ENCODE results near the gene NT5DC2.

NT5DC2 gene

GRCh38 chr3:52524258-52524751, 9.4 kb downstream of the NT5DC2 start:
- no peak for DNase-seq

- DNase-seq: no peak
Observed at GRCh38 chr3:52523386-52524257, 10.0 kb downstream of the NT5DC2 start.

DNA sequence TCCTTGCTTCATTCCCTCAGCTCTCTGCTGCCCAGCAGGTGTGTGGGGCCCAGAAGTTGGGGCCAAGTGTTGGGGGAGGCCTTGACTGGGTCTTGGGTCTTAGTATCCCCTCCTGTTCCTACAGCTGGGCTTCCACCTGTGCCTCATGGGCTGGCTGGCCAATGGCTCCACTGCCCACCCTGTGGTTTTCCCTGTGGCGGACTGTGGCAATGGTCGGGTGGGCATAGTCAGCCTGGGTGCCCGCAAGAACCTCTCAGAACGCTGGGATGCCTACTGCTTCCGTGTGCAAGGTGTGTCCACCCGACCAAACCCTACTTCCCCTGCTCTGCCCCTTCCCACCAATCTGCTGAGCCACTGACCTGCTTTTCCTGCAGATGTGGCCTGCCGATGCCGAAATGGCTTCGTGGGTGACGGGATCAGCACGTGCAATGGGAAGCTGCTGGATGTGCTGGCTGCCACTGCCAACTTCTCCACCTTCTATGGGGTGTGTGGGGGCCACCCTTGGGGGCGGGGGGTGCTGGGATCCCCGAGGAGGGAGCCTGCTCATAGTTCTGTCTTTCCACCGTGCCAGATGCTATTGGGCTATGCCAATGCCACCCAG, 10.9 kb downstream of the NT5DC2 start:
- DNase-seq: no peak

DNA sequence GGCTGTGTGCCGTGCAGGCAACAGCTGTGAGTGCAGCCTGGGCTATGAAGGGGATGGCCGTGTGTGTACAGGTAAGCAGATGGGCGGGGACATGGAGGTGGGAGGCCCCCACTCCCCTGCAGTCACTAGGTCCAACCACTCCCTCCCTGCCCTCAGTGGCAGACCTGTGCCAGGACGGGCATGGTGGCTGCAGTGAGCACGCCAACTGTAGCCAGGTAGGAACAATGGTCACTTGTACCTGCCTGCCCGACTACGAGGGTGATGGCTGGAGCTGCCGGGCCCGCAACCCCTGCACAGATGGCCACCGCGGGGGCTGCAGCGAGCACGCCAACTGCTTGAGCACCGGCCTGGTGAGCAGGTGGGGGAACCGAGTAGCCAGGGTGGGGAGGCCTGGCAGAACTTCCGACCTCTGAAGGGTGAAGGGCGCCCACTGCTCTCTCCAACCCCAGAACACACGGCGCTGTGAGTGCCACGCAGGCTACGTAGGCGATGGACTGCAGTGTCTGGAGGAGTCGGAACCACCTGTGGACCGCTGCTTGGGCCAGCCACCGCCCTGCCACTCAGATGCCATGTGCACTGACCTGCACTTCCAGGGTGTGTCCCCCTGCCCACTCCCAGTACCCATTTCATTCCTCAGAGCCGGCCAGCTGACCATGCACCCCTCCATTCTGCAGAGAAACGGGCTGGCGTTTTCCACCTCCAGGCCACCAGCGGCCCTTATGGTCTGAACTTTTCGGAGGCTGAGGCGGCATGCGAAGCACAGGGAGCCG, 11.6 kb downstream of the NT5DC2 start:
- DNase-seq: no peak

DNA sequence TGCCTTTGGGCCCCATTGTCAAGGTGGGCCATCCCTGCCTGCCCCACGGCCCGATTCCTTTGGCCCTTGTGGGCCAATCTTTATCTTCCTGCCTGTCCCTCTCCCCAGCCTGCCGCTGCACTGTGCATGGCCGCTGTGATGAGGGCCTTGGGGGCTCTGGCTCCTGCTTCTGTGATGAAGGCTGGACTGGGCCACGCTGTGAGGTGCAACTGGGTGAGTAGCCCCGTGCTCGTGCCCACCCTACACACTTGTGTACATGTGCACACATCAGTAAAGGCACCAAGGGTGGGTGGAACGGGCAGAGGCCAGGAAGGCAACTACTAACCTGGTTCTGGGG, 12.2 kb downstream of the NT5DC2 start:
- no peak for DNase-seq

DNA sequence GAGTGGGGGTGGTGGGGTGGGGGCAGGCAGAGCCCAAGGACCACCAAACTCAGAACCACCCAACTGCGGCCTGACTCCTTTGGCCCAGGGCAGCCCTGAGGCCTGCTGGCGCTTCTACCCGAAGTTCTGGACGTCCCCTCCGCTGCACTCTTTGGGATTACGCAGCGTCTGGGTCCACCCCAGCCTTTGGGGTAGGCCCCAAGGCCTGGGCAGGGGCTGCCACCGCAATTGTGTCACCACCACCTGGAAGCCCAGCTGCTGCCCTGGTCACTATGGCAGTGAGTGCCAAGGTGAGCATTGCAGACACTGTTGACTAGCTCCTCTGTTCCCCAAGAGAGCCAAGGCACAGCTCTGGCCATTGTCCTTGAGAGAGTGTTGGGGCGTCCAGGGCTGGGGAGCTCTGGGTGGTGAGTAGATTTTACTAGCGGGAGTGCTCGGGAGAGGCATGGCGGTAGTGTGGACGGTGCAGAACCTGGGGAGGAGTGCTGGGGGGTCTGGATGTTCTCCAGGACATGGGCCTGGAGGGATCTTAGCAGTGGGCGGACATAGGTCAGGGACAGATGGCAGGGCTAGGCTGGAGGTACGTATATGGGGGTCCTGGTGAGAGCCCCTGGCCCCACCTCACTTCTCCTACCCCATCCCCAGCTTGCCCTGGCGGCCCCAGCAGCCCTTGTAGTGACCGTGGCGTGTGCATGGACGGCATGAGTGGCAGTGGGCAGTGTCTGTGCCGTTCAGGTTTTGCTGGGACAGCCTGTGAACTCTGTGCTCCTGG, 12.8 kb downstream of the NT5DC2 start:
- no peak for DNase-seq

DNA sequence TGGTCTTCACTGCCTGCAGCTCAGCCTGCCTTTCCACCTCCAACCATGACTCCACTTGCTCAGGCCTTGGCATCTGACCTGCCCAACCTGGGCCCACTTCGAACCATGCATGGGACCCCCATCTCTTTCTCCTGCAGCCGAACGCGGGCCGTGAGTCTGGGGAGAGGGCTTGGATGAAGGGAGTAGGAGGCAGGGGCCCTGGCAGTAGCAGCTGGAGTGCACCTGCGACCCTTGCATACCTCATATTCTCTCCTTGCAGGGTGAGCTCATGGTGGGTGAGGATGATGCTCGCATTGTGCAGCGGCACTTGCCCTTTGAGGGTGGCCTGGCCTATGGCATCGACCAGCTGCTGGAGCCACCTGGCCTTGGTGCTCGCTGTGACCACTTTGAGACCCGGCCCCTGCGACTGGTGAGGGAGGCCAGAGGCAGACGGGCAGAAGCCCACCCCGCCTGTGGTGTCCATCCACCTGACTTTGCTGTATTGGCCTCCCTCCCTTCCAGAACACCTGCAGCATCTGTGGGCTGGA, 13.5 kb downstream of the NT5DC2 start:
- DNase-seq: no peak

- DNase-seq: no peak
Observed at GRCh38 chr3:52519445-52520140, 14.1 kb downstream of the NT5DC2 start.

DNA sequence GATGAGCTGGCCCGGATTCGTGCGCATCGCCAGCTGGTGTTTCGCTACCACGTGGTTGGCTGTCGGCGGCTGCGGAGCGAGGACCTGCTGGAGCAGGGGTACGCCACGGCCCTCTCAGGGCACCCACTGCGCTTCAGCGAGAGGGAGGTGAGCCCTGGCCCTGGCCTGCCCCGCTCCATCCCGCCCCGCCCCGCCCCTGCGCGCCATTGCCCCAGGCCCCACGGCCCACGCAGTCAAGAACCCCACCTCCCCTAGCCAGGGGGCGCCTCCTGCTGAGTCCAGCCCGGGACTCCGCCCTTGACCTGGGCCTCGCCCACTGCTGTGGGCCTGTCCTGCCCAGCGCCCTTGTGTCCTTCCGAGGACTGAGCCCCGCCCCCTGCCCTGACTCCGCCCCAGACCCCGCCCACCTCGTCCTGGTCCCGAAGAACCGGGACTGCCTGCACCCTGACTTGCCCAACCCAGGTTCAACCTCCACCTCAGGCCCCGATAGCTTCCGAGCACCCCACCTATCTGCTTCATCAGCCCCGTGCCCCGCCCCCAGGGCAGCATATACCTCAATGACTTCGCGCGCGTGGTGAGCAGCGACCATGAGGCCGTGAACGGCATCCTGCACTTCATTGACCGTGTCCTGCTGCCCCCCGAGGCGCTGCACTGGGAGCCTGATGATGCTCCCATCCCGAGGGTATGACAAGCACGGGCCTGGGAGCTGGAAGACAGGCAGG, 14.8 kb downstream of the NT5DC2 start:
- no peak for DNase-seq

DNA sequence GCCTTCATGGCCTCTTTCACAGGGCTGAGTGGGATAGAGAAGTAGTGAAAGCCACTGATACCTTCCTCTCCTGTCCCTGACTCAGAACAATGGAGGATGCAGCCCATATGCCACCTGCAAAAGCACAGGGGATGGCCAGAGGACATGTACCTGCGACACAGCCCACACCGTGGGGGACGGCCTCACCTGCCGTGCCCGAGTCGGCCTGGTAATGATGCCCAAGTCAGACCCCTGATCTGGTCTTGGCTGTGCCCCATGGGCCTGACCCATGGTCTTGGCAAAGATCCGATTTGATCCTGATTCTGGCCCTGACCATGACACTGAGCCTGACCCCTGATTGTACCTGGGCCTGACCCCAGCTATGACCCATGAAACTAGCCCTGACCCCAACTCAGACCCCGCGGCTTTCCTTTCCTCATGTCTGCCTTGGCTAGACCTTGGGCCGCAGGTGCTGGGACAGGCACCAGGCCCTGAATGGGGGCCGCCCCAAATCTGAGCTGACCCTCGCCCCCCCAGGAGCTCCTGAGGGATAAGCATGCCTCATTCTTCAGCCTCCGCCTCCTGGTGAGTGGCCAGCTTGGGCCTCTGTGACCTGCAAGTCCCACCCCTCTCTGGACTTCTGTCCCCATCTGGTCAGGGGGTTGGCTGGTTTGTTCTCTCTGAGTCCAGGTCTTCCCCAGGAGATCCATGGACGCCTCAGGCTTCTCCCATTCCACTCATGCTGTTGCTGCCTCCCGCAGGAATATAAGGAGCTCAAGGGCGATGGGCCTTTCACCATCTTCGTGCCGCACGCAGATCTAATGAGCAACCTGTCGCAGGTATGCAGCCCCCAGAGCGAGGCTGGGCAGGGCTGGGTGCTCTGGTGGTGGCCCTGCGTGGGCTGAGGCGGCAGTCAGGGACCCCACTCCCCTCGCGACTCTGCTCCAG, 15.6 kb downstream of the NT5DC2 start:
- no peak for DNase-seq

DNA sequence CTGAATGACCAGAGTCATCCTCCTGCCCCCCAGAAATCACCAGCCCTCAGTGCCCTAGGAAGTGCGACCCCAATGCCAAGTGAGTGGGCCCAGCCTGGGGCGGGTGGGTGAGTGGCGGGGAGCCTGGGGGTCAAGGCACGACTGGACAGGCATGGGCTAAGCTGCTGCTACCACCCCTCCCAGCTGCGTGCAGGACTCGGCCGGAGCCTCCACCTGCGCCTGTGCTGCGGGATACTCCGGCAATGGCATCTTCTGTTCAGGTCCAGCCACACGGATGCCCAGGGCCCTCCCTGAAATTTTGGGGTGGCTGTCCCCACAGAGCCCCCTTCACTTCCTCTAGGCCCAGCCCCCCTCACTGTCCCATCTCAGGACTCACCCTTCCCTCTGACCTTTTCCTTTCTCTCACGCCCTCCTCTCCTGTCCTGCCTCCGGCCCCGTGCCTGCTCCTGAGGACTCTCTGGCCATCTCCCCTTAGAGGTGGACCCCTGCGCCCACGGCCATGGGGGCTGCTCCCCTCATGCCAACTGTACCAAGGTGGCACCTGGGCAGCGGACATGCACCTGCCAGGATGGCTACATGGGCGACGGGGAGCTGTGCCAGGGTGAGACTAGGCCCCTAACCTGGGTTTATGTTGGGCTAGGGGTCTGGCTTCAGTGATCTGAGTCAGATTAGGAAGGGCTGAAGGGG, 17.0 kb downstream of the NT5DC2 start:
- DNase-seq: no peak

GRCh38 chr3:52515192-52515591, 18.5 kb downstream of the NT5DC2 start:
- DNase-seq: no peak

GRCh38 chr3:52514576-52514975, 19.1 kb downstream of the NT5DC2 start:
- DNase-seq: no peak

DNA sequence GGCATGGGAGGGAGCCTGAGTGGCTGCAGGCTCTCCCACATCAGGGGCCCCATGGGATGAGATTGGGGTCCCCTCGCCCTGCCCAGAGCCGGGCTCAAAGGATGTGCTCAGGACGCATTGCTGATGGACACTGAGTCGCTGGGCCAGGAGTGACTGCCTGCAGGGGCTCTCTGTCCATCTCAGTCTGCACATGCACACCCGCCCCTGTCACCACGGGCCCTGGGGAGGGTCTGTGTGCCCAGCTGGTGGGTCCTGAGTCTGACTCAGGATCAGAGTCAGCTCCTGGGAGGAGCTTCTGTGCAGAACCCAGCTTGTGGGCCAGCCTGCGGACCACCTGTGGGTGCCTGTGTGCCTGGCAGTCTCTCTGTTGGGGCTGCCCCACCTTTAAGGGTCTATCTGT, 20.4 kb downstream of the NT5DC2 start:
- DNase-seq: no peak

DNA sequence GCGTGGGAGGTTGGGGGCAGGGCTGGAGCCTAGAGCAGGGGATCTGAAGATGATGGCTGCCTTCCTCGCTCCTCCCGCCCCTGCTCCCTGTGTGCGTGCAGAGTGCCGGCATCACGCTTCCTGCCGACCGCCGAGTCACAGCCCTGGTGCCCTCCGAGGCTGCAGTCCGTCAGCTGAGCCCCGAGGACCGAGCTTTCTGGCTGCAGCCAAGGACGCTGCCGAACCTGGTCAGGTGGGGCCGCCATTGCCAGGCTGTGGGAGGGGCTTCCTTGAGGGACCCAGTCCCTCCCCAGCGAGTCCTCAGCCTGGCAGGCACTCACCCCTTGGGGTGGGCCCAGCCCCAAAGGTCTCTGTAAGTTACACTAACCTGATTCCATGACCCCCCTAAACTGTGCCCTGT, 20.9 kb downstream of the NT5DC2 start:
- no peak for DNase-seq

- no peak for DNase-seq
Observed at GRCh38 chr3:52512105-52512504, 21.6 kb downstream of the NT5DC2 start.

- no peak for DNase-seq
Observed at GRCh38 chr3:52511509-52511908, 22.1 kb downstream of the NT5DC2 start.

DNA sequence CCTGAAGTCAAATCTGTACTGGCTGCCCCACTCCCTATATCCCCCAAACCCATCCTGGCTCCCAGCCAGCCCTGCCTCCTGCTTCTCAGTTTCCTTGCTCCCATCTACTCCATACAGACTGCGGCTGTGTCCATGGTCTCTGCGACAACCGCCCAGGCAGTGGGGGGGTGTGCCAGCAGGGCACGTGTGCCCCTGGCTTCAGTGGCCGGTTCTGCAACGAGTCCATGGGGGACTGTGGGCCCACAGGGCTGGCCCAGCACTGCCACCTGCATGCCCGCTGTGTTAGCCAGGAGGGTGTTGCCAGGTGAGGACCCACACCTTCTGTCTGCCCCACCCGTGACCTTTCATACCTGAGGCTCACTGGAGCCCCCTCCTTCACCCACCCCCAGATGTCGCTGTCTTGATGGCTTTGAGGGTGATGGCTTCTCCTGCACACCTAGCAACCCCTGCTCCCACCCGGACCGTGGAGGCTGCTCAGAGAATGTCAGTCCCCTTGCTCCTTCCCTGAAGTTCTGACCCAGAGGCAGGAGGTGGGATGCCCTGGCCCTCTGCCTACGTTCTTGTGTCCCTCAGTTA, 23.8 kb downstream of the NT5DC2 start:
- no peak for DNase-seq

DNA sequence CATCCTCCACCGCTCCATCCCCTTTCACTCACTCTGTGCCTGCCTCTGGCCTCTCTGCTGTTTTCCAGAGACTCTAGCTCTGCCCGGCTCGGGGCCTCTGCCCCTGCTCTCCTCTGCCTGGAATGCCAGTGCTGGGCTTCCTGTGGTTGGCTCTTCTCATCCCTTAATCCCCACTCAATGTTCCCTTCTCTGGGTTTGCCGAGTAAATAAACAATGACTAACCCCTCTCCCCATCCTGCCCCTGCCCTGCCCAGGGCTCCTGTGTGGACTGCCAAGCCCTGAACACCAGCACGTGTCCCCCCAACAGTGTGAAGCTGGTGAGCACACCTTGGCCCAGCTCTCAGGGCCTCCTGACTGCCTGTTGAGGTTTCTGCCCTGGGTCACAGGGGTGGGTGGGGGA, 26.3 kb downstream of the NT5DC2 start:
- no peak for DNase-seq
